HG03565 (cell line): ENCODE data around the gene ARHGAP15.

Experiments
- ATAC-seq: cut with Tn5 transposase; IDR thresholded peaks from one replicate; pipeline ENCODE4 v1.9.1; 2021; ENCODE audit warnings: mild to moderate bottlenecking, moderate library complexity; ENCODE audit not compliant: unreplicated experiment

The ARHGAP15 gene

GRCh38 chr2:143259368-143259958 lies 130.2 kb downstream of the ARHGAP15 start:
- ATAC-seq, result no peak

DNA sequence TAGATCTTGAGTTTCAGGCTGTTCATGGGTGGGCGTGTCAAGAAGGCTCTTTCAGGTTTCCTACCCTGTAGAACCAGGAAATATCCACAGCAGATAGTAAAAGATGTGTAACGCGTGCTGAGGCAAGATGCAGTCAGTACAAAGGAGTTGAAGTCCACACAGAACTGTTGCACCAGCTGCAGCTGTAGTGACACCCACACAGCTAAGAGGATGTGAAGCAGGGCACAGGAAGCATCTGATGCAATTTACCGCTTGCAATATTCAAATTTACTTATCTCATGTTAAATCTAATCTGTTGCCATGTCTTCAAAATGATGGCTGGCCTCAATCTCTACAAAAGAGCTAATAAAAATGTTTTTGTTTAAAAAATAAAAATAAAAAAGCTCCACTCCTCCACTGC lies 132.8 kb downstream of the ARHGAP15 start:
- ATAC-seq, result peak; percentile 46

DNA sequence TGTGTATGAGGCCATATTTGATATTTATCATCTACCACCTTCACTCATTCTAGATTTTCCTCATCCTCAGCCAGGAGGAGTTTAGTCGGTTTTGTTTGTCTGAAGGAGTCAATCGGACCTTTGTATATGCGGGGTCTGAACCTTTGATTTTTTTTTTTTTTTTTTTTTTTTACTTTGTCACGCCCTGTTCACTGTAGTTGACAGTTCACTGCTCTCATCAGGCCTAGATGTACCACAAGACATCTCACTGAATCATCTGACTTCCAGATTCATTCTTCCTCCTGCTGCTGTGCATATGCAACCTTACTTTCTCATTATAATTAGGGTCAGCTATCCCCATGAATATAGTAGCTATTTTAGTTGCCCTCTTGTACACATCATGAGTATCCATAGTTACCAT lies 133.2 kb downstream of the ARHGAP15 start:
- no peak for ATAC-seq

GRCh38 chr2:143263066-143263625 lies 133.9 kb downstream of the ARHGAP15 start:
- no peak for ATAC-seq

DNA sequence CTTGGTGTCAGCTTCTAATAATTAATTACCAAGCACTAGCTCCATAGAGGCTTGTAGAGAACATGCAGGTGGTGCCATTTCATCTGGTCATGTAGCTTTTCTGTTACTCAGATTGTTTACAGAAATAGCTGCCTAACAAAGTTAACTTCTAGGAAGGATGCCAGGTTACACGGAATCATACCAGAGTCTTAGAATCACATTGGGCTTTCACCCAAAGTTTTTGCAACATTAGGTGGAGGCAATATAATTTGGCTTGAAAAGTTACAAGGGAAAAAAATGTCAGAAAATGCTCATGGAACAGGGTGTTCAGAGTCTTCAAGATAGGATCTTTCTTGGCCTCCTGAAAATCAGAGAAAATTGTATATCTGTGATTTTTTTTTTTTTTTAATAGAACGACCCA lies 135.6 kb downstream of the ARHGAP15 start:
- no peak for ATAC-seq

DNA sequence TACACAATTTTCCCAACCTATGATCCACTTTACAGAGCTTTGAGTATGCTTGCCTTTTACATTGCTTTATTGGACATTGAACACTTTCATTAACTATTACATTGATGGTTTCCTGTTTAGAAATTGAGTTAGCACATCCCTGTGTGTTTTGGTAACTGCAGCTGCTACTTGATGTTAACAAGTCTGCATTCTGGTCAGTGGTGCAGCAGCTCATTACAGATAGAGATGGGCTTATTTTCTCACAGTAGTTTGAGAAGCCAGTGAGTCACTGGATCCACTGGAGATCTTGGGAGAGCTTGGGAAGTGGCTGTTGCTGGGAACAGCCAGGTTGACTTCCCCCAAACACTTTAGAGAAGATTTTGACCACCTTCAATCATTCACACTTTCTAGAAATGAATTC lies 150.5 kb downstream of the ARHGAP15 start:
- no peak for ATAC-seq

- no peak for ATAC-seq
Observed at GRCh38 chr2:143280097-143280757, 151.0 kb downstream of the ARHGAP15 start.

DNA sequence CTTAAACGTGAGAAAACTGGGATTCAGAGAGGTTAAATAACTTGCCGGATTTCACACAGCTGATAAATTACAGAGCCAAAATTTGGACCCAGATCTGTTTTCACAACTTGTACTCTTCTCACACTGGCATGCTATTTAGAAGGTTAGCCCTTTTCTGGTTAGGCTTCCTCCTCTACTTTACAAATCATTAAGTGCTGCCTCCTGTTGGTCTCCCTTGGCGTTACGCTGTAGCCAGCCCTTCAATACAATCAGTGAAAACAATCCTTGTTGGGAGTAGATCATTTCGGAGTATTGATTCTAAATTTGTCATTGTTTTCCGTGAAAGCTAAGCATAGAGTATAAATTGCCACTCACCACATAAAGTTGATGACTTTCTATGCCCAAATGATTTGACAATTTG lies 153.5 kb downstream of the ARHGAP15 start:
- ATAC-seq, result no peak

GRCh38 chr2:143284087-143284675 lies 155.0 kb downstream of the ARHGAP15 start:
- peak; percentile 63 for ATAC-seq

- ATAC-seq, result no peak
Observed at GRCh38 chr2:143289025-143289424, 159.8 kb downstream of the ARHGAP15 start.

DNA sequence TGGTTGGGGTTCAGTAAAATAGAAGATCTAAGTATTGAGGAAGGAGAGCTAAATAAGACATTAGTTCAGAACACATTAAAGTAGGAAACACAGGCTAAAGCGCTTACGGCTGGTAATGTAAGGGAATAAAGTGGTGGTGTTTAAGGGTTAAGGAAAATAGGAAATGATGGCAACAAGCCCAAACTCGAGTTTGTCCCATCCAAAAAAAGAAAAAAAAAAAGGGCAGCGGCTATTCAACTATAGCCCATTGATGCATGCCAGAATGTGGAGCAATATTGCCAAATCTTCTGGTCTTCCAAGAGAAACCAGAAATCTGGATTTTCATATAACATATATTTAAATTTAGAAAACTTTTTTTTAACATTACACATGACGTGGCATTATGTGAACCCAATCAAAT lies 161.0 kb downstream of the ARHGAP15 start:
- no peak for ATAC-seq

DNA sequence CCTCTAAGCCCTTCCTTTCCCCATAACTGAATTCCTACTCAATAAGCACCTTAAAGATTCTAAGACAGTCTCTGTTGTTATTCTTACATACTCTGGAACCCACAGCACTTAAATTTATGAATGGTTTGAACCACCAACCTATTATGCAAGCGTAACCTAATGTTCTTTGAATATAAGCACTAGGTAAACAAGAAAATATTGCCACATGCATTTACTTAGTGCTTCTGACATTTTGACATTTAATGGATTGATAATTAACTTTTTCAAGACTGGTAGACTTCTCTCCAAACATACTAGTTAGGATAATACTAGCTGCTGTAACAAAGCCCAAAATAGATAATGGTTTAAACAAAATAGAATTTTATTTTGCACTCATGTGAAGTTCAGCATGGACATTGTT lies 164.8 kb downstream of the ARHGAP15 start:
- ATAC-seq, result no peak

GRCh38 chr2:143296089-143296488 lies 166.9 kb downstream of the ARHGAP15 start:
- no peak for ATAC-seq

DNA sequence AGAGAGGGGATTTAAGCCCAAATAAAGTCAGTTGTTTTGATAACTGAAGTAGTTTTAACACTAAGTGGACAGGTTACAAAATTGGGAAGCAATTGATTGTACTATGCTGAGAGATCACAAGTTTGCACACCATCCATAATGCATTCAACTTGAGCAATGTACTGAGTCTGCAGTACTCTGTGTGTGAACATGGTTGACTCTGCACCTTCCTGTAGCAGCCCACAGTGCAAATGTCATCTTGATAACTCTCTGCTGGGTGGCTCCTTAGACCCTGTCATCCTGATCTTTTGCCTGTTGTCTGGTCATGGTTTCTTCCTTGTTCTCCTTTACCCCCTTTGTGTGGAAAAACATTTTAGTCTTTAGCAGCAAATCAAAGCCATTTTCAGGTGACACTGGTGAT lies 168.0 kb downstream of the ARHGAP15 start:
- no peak for ATAC-seq

DNA sequence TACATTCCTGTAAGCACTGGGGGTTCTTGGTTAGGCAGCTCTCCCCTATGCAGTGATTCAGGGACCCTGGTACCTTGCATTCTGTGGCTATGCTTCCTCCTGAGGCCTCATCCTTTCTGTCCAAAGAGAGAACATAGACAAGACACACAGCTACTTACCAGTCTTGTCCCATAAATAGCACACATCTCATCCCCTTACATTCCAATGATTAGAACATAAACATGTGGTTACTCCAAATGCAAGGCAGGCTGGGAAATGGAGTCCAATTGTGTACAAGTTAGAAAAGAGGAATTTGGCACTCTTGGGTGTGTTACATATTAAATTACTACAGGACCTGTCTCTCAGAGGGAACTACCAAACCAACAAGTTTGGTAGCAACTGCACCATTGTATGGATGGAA lies 171.3 kb downstream of the ARHGAP15 start:
- no peak for ATAC-seq

GRCh38 chr2:143311426-143311825 lies 182.2 kb downstream of the ARHGAP15 start:
- no peak for ATAC-seq

- ATAC-seq, result no peak
Observed at GRCh38 chr2:143312441-143312840, 183.2 kb downstream of the ARHGAP15 start.

DNA sequence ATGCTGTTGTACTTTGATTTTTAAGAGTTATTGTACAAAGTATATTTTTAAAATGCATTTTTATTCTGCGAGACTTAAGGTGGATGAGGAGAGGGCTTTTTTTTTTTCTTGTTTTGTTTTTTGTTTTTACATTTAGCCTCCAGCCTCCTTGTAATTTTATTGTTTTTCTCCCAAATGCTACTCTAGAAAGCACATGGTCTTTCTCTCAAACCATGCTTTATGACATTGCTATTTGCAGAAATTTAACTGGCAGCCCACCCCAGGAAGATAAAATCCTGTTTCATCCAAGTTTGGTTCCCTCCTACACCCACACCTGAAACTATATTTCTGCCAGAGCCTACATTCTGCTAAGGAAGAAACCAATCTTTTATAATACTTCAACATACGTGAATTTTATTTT lies 184.6 kb downstream of the ARHGAP15 start:
- ATAC-seq, result no peak

- no peak for ATAC-seq
Observed at GRCh38 chr2:143321994-143322393, 192.8 kb downstream of the ARHGAP15 start.

- ATAC-seq, result no peak
Observed at GRCh38 chr2:143329288-143329687, 200.1 kb downstream of the ARHGAP15 start.

DNA sequence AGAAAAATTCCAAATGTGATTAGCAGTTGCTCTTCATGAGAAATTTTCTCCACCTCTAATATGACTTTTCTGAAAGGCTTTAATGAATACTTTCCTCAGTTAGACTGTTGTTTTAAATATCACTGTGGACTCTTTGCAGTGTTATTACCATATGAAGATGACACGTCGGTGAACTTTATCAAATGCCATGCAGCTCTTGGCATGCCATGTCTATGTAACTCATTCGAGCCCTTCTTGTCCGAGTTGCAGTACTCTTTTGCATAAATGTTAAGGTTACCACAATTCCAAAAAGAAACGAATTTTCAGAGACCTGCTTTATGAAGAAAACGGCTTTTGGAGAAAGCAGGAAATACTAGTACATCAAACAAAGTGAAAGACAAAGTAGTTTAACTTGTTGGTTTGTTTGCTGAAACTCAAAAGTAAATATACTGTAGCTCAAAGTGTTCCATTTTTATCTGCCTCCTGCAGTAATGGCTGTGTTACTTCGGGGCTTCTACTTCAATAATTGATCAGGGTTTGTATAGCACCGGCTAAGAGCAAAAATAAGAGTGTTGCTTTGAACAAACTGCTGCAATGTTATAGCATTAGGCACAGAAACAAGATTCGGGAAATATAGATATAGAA lies 204.1 kb downstream of the ARHGAP15 start:
- no peak for ATAC-seq

- no peak for ATAC-seq
Observed at GRCh38 chr2:143333847-143334246, 204.6 kb downstream of the ARHGAP15 start.
